Measurements from ENCODE around the gene SALL3. TPM values are rescaled to one million over a fixed set of nuclear protein-coding genes. Genes with fewer than 3 reads are reported as not detected.

The SALL3 gene
- total and polyA plus RNA-seq, 2 of the 4 experiments (the other 2 are of a cell fraction): not detected

- Histone ChIP-seq H4K20me1 (ENCODE audit: insufficient read depth, low read length) (no peaks in the 10 kb centered on the region), H2BK15ac (ENCODE audit: low read depth, low read length) (no peak overlapping the region), H4K91ac (ENCODE audit: insufficient read depth, low read depth, low read length) (no peak overlapping the region), H3K9me3 (ENCODE audit: control insufficient read depth, insufficient read depth, low read length) (peaks cover 6% of the 10 kb centered on the region; the same call in 1 of the 2 replicates), H3K56ac (ENCODE audit: extremely low read depth, insufficient read depth, low read length) (no peak overlapping the region), H3K18ac (ENCODE audit: low read depth, low read length) (no peak overlapping the region), H2AK5ac (ENCODE audit: low read depth, low read length) (no peak overlapping the region), H3K4me1 (ENCODE audit: control insufficient read depth, insufficient read depth, low read length) (no peaks in the 10 kb centered on the region), H3K27me3 (ENCODE audit: control insufficient read depth, insufficient read depth, low read length) (peaks cover 51% of the 10 kb centered on the region), H3K23ac (ENCODE audit: low read depth, low read length) (no peak overlapping the region), H3K9ac (ENCODE audit: low read depth, low read length) (no peak overlapping the region), H2BK5ac (ENCODE audit: low read depth, low read length, poor library complexity, severe bottlenecking) (no peak overlapping the region), H2AFZ (replicated peaks; ENCODE audit: low read length, poor library complexity) (no peak overlapping the region), H3K27ac (ENCODE audit: insufficient read depth, low read length) (no peak overlapping the region), H3K36me3 (ENCODE audit: control insufficient read depth, insufficient read depth, low read length) (no peaks in the 10 kb centered on the region), H3K4me3 (ENCODE audit: insufficient read depth, low read depth, low read length) (no peak overlapping the region), H3K4me2 (ENCODE audit: low read depth, low read length) (no peak overlapping the region), H3K79me1 (ENCODE audit: low read depth in 1 of 2, low read length in 2 of 2) (no peaks in the 10 kb centered on the region), H2AK9ac (replicated peaks; ENCODE audit: low read depth, low read length, poor library complexity) (no peak overlapping the region), H3K14ac (replicated peaks; ENCODE audit: low read depth, low read length) (no peak overlapping the region), H3K4ac (ENCODE audit: low read depth, low read length) (no peak overlapping the region), H4K8ac (ENCODE audit: low read depth in 2 of 2, low read length in 2 of 2) (no peak overlapping the region), H2BK120ac (ENCODE audit: low read depth, low read length) (no peak overlapping the region), H2BK20ac (ENCODE audit: low read depth, low read length) (no peak overlapping the region), H4K5ac (ENCODE audit: low read depth, low read length) (no peak overlapping the region), H3K9me1 (ENCODE audit: insufficient read depth, low read length) (no peaks in the 10 kb centered on the region)
- no peak; the same call in 1 of the 2 replicates for ATAC-seq (ENCODE audit: low read depth)
- no TSS peak for BruUV-seq (replicated peaks)
- ChIA-PET POLR2A (ENCODE audit: unreplicated experiment) (no interaction called here), CTCF (no interaction called here)
- in situ Hi-C loops (cut with MboI; ENCODE audit: low sequenced_read_pairs): no loop called here
- dilution Hi-C loops (cut with HindIII; ENCODE audit: low sequenced_read_pairs, unreplicated experiment): no loop called here
- intact Hi-C loops (cut with micrococcal nuclease): no loop called here
- no peak for TF ChIP-seq NFE2L2 (IDR thresholded peaks at IDR 0.05; ENCODE audit: low read depth, low read length)
- no peak for TF ChIP-seq USF2 (IDR thresholded peaks at IDR 0.05; ENCODE audit: low read depth, low read length)
- no peak for TF ChIP-seq MAZ (IDR thresholded peaks at IDR 0.05; ENCODE audit: borderline replicate concordance, low read depth, low read length)
- no peak for TF ChIP-seq CTCF (conservative IDR thresholded peaks at IDR 0.05; ENCODE audit: low read depth, low read length)
- no peak for TF ChIP-seq BHLHE40 (IDR thresholded peaks at IDR 0.05; ENCODE audit: low read depth, low read length)
- no peak for TF ChIP-seq FOS (IDR thresholded peaks at IDR 0.05; ENCODE audit: low read depth, low read length)
- 2% methylated on average over 16 of the region's 71 CpGs; no CpG with 5 or more reads in 1 of the 2 experiments for WGBS, 2 experiments (ENCODE audit: extremely low coverage in 2 of 2, insufficient read length in 1 of 2)
- no peak for DNase-seq
Observed at GRCh38 chr18:78980279-78980771, 707 bp downstream of the SALL3 start.
